GM12891 (cell line): ENCODE measurements around the gene RS1.

Experiments
- PAX5 ChIP-seq: IDR thresholded peaks from 2 replicates; pipeline ENCODE4 v1.6.1; 2011; ENCODE audit warnings: low read length, moderate library complexity, mild to moderate bottlenecking; ENCODE audit not compliant: insufficient read depth, severe bottlenecking
- POLR2A ChIP-seq: IDR thresholded peaks from 2 replicates; pipeline ENCODE4 v1.6.1; 2011; ENCODE audit warnings: low read depth, low read length, control low read depth
- POLR2AphosphoS5 ChIP-seq: IDR thresholded peaks from 2 replicates; pipeline ENCODE4 v1.6.1; 2011; ENCODE audit warnings: low read depth, low read length, control low read depth
- POU2F2 ChIP-seq: IDR thresholded peaks from 2 replicates; pipeline ENCODE4 v1.6.1; 2011; ENCODE audit warnings: low read depth, mild to moderate bottlenecking, control low read depth, low read length, moderate library complexity
- SPI1 ChIP-seq: IDR thresholded peaks from 2 replicates; pipeline ENCODE4 v1.6.1; 2011; ENCODE audit warnings: low read depth, low read length, control low read depth
- TAF1 ChIP-seq: IDR thresholded peaks from 2 replicates; pipeline ENCODE4 v1.6.1; 2011; ENCODE audit warnings: low read depth, low read length, control low read depth

GRCh38 chrX:18596096-18596495 is 75.8 kb downstream of the RS1 start:
- TF ChIP-seq TAF1 (no peak), SPI1 (no peak), POLR2A (no peak), POLR2AphosphoS5 (no peak), POU2F2 (no peak), PAX5 (no peak)
